Fibroblast of lung (primary cell): ENCODE measurements around the gene NRBF2. TPM values are rescaled to one million over a fixed set of nuclear protein-coding genes. Genes with fewer than 3 reads are reported as not detected.

Experiments used
- DNase-seq, 2 donors: peaks; one replicate each; pipeline versions ENCODE4 v3.0.0 to v3.0.0-alpha.2; 2010; ENCODE audit warnings: low read depth in 2 of 2
- H2AFZ ChIP-seq: 2 replicates; pipeline ENCODE4 v1.5.1; 2012; ENCODE audit warnings: low read length, control low read depth, inconsistent platforms
- H3K27ac ChIP-seq: 2 replicates; pipeline ENCODE4 v1.5.1; 2011; ENCODE audit warnings: low read length, control low read depth; ENCODE audit not compliant: insufficient read depth
- H3K27me3 ChIP-seq: 2 replicates; pipeline ENCODE4 v1.5.1; 2011; ENCODE audit warnings: mild to moderate bottlenecking, low read length; ENCODE audit not compliant: control insufficient read depth, insufficient read depth
- H3K36me3 ChIP-seq: 2 replicates; pipeline ENCODE4 v1.5.1; 2011; ENCODE audit warnings: low read length; ENCODE audit not compliant: control insufficient read depth, insufficient read depth
- H3K4me1 ChIP-seq: 2 replicates; pipeline ENCODE4 v1.5.1; 2011; ENCODE audit warnings: low read length; ENCODE audit not compliant: control insufficient read depth, insufficient read depth; ENCODE audit errors: extremely low read depth
- H3K4me2 ChIP-seq: 2 replicates; pipeline ENCODE4 v1.5.1; 2011; ENCODE audit warnings: low read length, control low read depth; ENCODE audit not compliant: insufficient read depth; ENCODE audit errors: extremely low read depth
- H3K4me3 ChIP-seq, 4 experiments: fragments of 200-600 bp in 1 of 4; sonication (generic) in 1 of 4; replicated peaks in 1 of 4; 2 replicates each; pipeline ENCODE4 v1.5.1; 2011 to 2016; ENCODE audit warnings: low read length in 4 of 4, low read depth in 3 of 4, mild to moderate bottlenecking in 3 of 4, control low read depth in 2 of 4, inconsistent platforms in 1 of 4, mixed read lengths in 1 of 4; ENCODE audit not compliant: insufficient read depth in 1 of 4; ENCODE audit errors: control extremely low read depth in 1 of 4
- H3K79me2 ChIP-seq: 2 replicates; pipeline ENCODE4 v1.5.1; 2012; ENCODE audit warnings: mild to moderate bottlenecking, low read length, inconsistent platforms; ENCODE audit not compliant: control insufficient read depth, insufficient read depth
- H3K9ac ChIP-seq: 2 replicates; pipeline ENCODE4 v1.5.1; 2011; ENCODE audit warnings: mild to moderate bottlenecking, low read length, control low read depth; ENCODE audit not compliant: insufficient read depth
- H3K9me3 ChIP-seq: 2 replicates; pipeline ENCODE4 v1.5.1; 2012; ENCODE audit warnings: low read depth, low read length; ENCODE audit not compliant: control insufficient read depth, insufficient read depth
- H4K20me1 ChIP-seq: 2 replicates; pipeline ENCODE4 v1.5.1; 2011; ENCODE audit warnings: low read length; ENCODE audit not compliant: control insufficient read depth, insufficient read depth; ENCODE audit errors: extremely low read depth
- EZH2 ChIP-seq: IDR thresholded peaks from 2 replicates; pipeline ENCODE4 v1.5.1; 2012; ENCODE audit warnings: low read length, control low read depth, mild to moderate bottlenecking; ENCODE audit errors: missing control alignments
- polyA plus RNA-seq, 2 donors: library from polyadenylated mRNA; depleted of rRNA in 1 of 2; stranded (reverse) in 1 of 2; unstranded in 1 of 2; fragments of >200 nt; gene quantifications; 2 replicates each; pipeline ENCODE4 v1.2.1, GENCODE V29; 2011 to 2012; ENCODE audit warnings: missing spikeins in 1 of 2
- total RNA-seq: library from RNA; depleted of rRNA; stranded (reverse); fragments of >200 nt; gene quantifications from 2 replicates; pipeline ENCODE4 v1.2.1, GENCODE V29; 2014
- TF ChIP-seq, protein P1 (sequence below), 2 donors: IDR thresholded peaks in 1 of 2; conservative IDR thresholded peaks in 1 of 2; 1 replicate in 1 of 2; 2 replicates in 1 of 2; pipeline ENCODE4 v1.5.1; 2011 to 2012; ENCODE audit warnings: low read length in 2 of 2, control low read depth in 1 of 2, inconsistent platforms in 1 of 2, low read depth in 1 of 2, mild to moderate bottlenecking in 1 of 2

Gene NRBF2
- total and polyA plus RNA-seq, 2 donors (not counting 1 experiment from before 2014, with no cell fraction given) = 36.0 to 49.2 TPM

DNA sequence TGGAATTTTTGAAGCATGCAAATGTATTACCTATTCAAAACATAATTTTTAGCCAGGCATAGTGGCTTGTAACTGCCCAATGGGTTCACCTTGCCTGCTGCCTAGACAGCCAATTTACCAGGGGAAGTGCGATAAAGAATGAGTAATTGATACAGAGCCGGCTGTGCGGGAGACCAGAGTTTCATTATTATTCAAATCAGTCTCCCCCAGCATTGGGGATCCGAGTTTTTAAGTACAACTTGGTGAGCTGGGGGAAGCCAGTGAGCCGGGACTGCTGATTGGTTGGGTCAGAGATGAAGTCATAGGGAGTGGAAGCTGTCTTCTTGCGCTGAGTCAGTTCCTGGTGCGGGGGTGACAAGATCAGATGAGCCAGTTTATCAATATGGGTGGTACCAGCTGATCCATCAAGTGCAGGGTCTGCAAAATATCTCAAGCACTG, 29.1 kb upstream of the NRBF2 start:
- Histone ChIP-seq H3K27me3 (no peaks in the 10 kb centered on the region), H3K4me3 (no peak overlapping the region), H2AFZ (no peak overlapping the region)

GRCh38 chr10:63105225-63106110, 27.7 kb upstream of the NRBF2 start:
- TF ChIP-seq, protein P1, sequence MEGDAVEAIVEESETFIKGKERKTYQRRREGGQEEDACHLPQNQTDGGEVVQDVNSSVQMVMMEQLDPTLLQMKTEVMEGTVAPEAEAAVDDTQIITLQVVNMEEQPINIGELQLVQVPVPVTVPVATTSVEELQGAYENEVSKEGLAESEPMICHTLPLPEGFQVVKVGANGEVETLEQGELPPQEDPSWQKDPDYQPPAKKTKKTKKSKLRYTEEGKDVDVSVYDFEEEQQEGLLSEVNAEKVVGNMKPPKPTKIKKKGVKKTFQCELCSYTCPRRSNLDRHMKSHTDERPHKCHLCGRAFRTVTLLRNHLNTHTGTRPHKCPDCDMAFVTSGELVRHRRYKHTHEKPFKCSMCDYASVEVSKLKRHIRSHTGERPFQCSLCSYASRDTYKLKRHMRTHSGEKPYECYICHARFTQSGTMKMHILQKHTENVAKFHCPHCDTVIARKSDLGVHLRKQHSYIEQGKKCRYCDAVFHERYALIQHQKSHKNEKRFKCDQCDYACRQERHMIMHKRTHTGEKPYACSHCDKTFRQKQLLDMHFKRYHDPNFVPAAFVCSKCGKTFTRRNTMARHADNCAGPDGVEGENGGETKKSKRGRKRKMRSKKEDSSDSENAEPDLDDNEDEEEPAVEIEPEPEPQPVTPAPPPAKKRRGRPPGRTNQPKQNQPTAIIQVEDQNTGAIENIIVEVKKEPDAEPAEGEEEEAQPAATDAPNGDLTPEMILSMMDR (conservative IDR thresholded peaks at IDR 0.05 in 1 of 2, IDR thresholded peaks at IDR 0.05 in 1 of 2; ENCODE audit: low read depth in 1 of 2, low read length in 2 of 2) = no peak
- TF ChIP-seq EZH2 = no peak
- peak overlapping the region; percentile 45 for H3K4me2 ChIP-seq
- no peaks in the 10 kb centered on the region for H3K79me2 ChIP-seq
- H2AFZ ChIP-seq = peak overlapping the region; percentile 55
- no peaks in the 10 kb centered on the region for H4K20me1 ChIP-seq
- peaks cover 2% of the 10 kb centered on the region for H3K4me1 ChIP-seq
- H3K27ac ChIP-seq = peak overlapping the region; percentile 75
- H3K9me3 ChIP-seq = no peaks in the 10 kb centered on the region
- no peak overlapping the region for H3K9ac ChIP-seq
- H3K36me3 ChIP-seq = no peaks in the 10 kb centered on the region
- peak overlapping the region in 1 of 4 experiments; percentile 20 for H3K4me3 ChIP-seq
- DNase-seq = peak; percentile 50 to 74
- no peaks in the 10 kb centered on the region for H3K27me3 ChIP-seq

More for the DNA sequence above, 29.1 kb upstream of the NRBF2 start:
- no peak overlapping the region for H3K4me2 ChIP-seq
- H3K4me1 ChIP-seq = peaks cover 2% of the 10 kb centered on the region
- H3K36me3 ChIP-seq = no peaks in the 10 kb centered on the region
- no peaks in the 10 kb centered on the region for H3K79me2 ChIP-seq
- H3K9ac ChIP-seq = no peak overlapping the region
- no peak for TF ChIP-seq EZH2
- TF ChIP-seq, protein P1 (conservative IDR thresholded peaks at IDR 0.05 in 1 of 2, IDR thresholded peaks at IDR 0.05 in 1 of 2; ENCODE audit: low read depth in 1 of 2, low read length in 2 of 2) = no peak
- peak in 1 of 2 donors; percentile 73 for DNase-seq
- H3K27ac ChIP-seq = no peak overlapping the region
- H4K20me1 ChIP-seq = no peaks in the 10 kb centered on the region
- H3K9me3 ChIP-seq = no peaks in the 10 kb centered on the region

DNA sequence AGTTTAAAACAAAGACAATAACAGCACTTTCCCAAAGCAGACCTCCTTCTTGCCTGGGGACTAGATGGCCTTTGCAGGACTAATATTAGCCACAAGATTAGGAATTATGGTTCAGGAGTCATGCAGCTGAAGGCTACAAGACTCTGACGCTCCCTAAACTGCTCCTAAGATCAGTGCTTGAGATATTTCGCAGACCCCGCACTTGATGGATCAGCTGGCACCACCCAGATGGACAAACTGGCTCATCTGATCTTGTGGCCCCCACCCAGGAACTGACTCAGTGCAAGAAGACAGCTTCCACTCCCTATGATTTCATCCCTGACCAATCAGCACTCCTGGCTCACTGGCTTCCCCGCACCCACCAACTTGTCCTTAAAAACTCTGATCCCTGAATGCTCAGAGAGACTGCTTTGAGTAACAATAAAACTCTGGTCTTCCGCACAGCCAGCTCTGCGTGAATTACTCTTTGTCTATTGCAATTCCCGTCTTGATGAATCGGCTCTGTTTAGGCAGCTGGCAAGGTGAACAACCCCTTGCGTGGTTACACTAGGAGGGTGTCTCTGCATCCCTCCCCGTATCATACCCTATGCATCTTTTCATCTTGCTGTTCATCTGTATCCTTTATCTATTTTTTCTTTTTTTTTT, 26.9 kb upstream of the NRBF2 start:
- H3K27me3 ChIP-seq = no peaks in the 10 kb centered on the region
- H3K9me3 ChIP-seq = no peaks in the 10 kb centered on the region
- H3K79me2 ChIP-seq = no peaks in the 10 kb centered on the region
- peak overlapping the region; percentile 55 for H2AFZ ChIP-seq
- peak overlapping the region; percentile 75 for H3K27ac ChIP-seq
- no peak for TF ChIP-seq EZH2
- TF ChIP-seq, protein P1 (conservative IDR thresholded peaks at IDR 0.05 in 1 of 2, IDR thresholded peaks at IDR 0.05 in 1 of 2; ENCODE audit: low read depth in 1 of 2, low read length in 2 of 2) = no peak
- peaks cover 2% of the 10 kb centered on the region for H3K4me1 ChIP-seq
- peak; percentile 59 to 88 for DNase-seq
- H3K4me3 ChIP-seq = peak overlapping the region in 1 of 4 experiments; percentile 20
- no peaks in the 10 kb centered on the region for H3K36me3 ChIP-seq
- H4K20me1 ChIP-seq = no peaks in the 10 kb centered on the region
- H3K9ac ChIP-seq = no peak overlapping the region
- H3K4me2 ChIP-seq = peak overlapping the region; percentile 45
